Prostate gland (tissue), 2 donors: ENCODE results near the gene SASH1. TPM values are rescaled to one million over a fixed set of nuclear protein-coding genes. Genes with fewer than 3 reads are reported as not detected.
A peak's percentile ranks its signal among the peaks of the same experiment; 100 is the strongest.
"Not testable (repeated sequence)": the region's sequence is repeated elsewhere in the genome, so short reads cannot be mapped to it uniquely, and the experiment has no call there.

Experiments
- DNase-seq: peaks from one replicate; pipeline ENCODE4 v3.0.0-alpha.2; 2019; ENCODE audit warnings: low spot score
- H3K27ac ChIP-seq, 2 donors: fragments of 200-600 bp; sonication (generic); 2 replicates each; pipeline ENCODE4 v1.5.1; 2017 to 2019
- H3K27me3 ChIP-seq: fragments of 200-600 bp; sonication (generic); replicated peaks from 2 replicates; pipeline ENCODE4 v1.5.1; 2019; ENCODE audit not compliant: insufficient read depth
- H3K36me3 ChIP-seq, 2 donors: fragments of 200-600 bp; sonication (generic); 1 replicate in 1 of 2; 2 replicates in 1 of 2; pipeline versions ENCODE4 v1.5.1 to v1.8.1; 2017 to 2019
- H3K4me1 ChIP-seq: fragments of 200-600 bp; sonication (generic); replicated peaks from 2 replicates; pipeline ENCODE4 v1.5.1; 2019
- H3K4me3 ChIP-seq, 2 donors: fragments of 200-600 bp; sonication (generic); 2 replicates each; pipeline ENCODE4 v1.5.1; 2017 to 2019
- H3K9me3 ChIP-seq: fragments of 200-600 bp; sonication (generic); 2 replicates; pipeline ENCODE4 v1.5.1; 2017
- CTCF ChIP-seq, 4 experiments: fragments of 200-600 bp in 2 of 4; fragments of 450-650 bp in 2 of 4; sonication (generic) in 2 of 4; IDR thresholded peaks; 1 replicate in 3 of 4; 2 replicates in 1 of 4; pipeline ENCODE4 v1.5.1; 2016 to 2019; ENCODE audit warnings: antibody characterized with exemption in 4 of 4, mild to moderate bottlenecking in 2 of 4, moderate library complexity in 2 of 4
- POLR2A ChIP-seq: fragments of 450-650 bp; IDR thresholded peaks from one replicate; pipeline ENCODE4 v1.6.1; 2016; ENCODE audit warnings: antibody characterized with exemption, mild to moderate bottlenecking
- POLR2AphosphoS5 ChIP-seq: sonication (generic); formaldehyde crosslinking; IDR thresholded peaks from one replicate; pipeline ENCODE4 v1.6.1; 2017; ENCODE audit warnings: antibody characterized with exemption
- WGBS: methylation state at CpG from one replicate; pipeline ENCODE4 v1.1.5; 2018; 5-methylcytosine and 5-hydroxymethylcytosine counted together
- intact Hi-C: fragments of 100-400 bp; cut with DNase I; formaldehyde crosslinking; loops from one replicate; pipeline ENCODE4 v1.14.2; 2022
- total RNA-seq, 2 donors: library from RNA; depleted of rRNA; stranded (reverse); fragments of >200 nt; gene quantifications; one replicate each; pipeline ENCODE4 v1.1.0, GENCODE V29; 2016

Gene SASH1
- total RNA-seq, 2 donors from 2014 or later: 34.3 to 48.6 TPM

GRCh38 chr6:148374040-148374774, 31.6 kb downstream of the SASH1 start:
- whole genome bisulfite sequencing: 29% methylated on average over 5 of the region's 5 CpGs
- no peak overlapping the region for H3K27ac ChIP-seq
- no peak overlapping the region for H3K4me3 ChIP-seq
- H3K4me1 ChIP-seq: peaks cover under 1% of the 10 kb centered on the region
- no peak for TF ChIP-seq CTCF (IDR thresholded peaks at IDR 0.05)
- TF ChIP-seq POLR2AphosphoS5: peak; percentile 45
- intact Hi-C loops: no loop called here
- no peaks in the 10 kb centered on the region for H3K36me3 ChIP-seq
- DNase-seq: no peak
- H3K27me3 ChIP-seq: no peaks in the 10 kb centered on the region
- H3K9me3 ChIP-seq: no peaks in the 10 kb centered on the region

- TF ChIP-seq CTCF (IDR thresholded peaks at IDR 0.05): no peak
- no peaks in the 10 kb centered on the region for H3K4me1 ChIP-seq
- WGBS: 89% methylated on average over 5 of the region's 5 CpGs
- no peak overlapping the region for H3K27ac ChIP-seq
- H3K4me3 ChIP-seq: no peak overlapping the region
- DNase-seq: no peak
- H3K9me3 ChIP-seq: no peaks in the 10 kb centered on the region
- no peaks in the 10 kb centered on the region for H3K27me3 ChIP-seq
- H3K36me3 ChIP-seq: no peaks in the 10 kb centered on the region
- intact Hi-C loops: no loop called here
These were observed 32.8 kb downstream of the SASH1 start for GRCh38 chr6:148375401-148375800.

- no peak for TF ChIP-seq CTCF (IDR thresholded peaks at IDR 0.05)
- no peak for TF ChIP-seq POLR2AphosphoS5
- no peak for TF ChIP-seq POLR2A
- Histone ChIP-seq H3K4me3 (no peak overlapping the region), H3K27me3 (no peaks in the 10 kb centered on the region), H3K27ac (no peak overlapping the region), H3K4me1 (no peaks in the 10 kb centered on the region), H3K9me3 (no peaks in the 10 kb centered on the region), H3K36me3 (no peaks in the 10 kb centered on the region)
- intact Hi-C loops: no loop called here
- WGBS: 92% methylated on average over 5 of the region's 5 CpGs
- DNase-seq: no peak
These were observed 36.8 kb downstream of the SASH1 start for GRCh38 chr6:148379481-148379880.

GRCh38 chr6:148379966-148380713, 37.5 kb downstream of the SASH1 start:
- H3K9me3 ChIP-seq: no peaks in the 10 kb centered on the region
- no peaks in the 10 kb centered on the region for H3K4me1 ChIP-seq
- no peak for DNase-seq
- H3K27me3 ChIP-seq: no peaks in the 10 kb centered on the region
- intact Hi-C loops: no loop called here
- no peak overlapping the region for H3K4me3 ChIP-seq
- no peak overlapping the region for H3K27ac ChIP-seq
- H3K36me3 ChIP-seq: no peaks in the 10 kb centered on the region
- TF ChIP-seq CTCF (IDR thresholded peaks at IDR 0.05) (no peak), POLR2AphosphoS5 (no peak), POLR2A (no peak)
- WGBS: 93% methylated on average over 11 of the region's 11 CpGs

GRCh38 chr6:148382051-148382450, 39.4 kb downstream of the SASH1 start:
- intact Hi-C loops, H3K27ac ChIP-seq, H3K27me3 ChIP-seq, DNase-seq, H3K4me1 ChIP-seq, H3K36me3 ChIP-seq, H3K4me3 ChIP-seq, H3K9me3 ChIP-seq: not testable (repeated sequence)
- 98% methylated on average over 9 of the region's 9 CpGs for WGBS
